Endothelial cell of umbilical vein (primary cell): ENCODE results near the gene SMOC2. TPM values are rescaled to one million over a fixed set of nuclear protein-coding genes. Genes with fewer than 3 reads are reported as not detected.

Experiments used
- BruUV-seq: library from RNA; stranded (reverse); fragments of 400-500 nt; replicated peaks from 2 replicates; lab custom pipeline; 2021; lab: Mats Ljungman, UMichigan
- CTCF ChIA-PET: fragments of 300-600, 350-600 bp; sonication (Branson Sonifier 250); formaldehyde crosslinking; loops from one replicate; lab custom pipeline; 2021; ENCODE audit warnings: antibody characterized with exemption, inconsistent platforms; lab: Charles Lee
- POLR2A ChIA-PET: fragments of 300-600, 350-600 bp; sonication (Branson Sonifier 250); formaldehyde crosslinking; loops from one replicate; lab custom pipeline; 2021; ENCODE audit warnings: antibody characterized with exemption, inconsistent platforms; lab: Charles Lee
- DNase-seq: peaks from one replicate; pipeline ENCODE4 v3.0.0-alpha.2; 2011; ENCODE audit warnings: low read depth, low spot score
- FAIRE-seq: peaks from 2 replicates; lab custom pipeline; 2011; peaks lifted over from hg19 to GRCh38; lab: Jason Lieb, UNC
- H2AFZ ChIP-seq: 2 replicates; pipeline ENCODE4 v1.6.0; 2012; ENCODE audit warnings: low read depth, low read length, control low read depth, inconsistent platforms
- H3K27ac ChIP-seq: 2 replicates; pipeline ENCODE4 v1.5.1; 2011; ENCODE audit warnings: low read depth, mild to moderate bottlenecking, control low read depth, low read length, moderate library complexity; ENCODE audit not compliant: insufficient read depth
- H3K27me3 ChIP-seq, 2 experiments: 2 replicates each; pipeline versions ENCODE4 v1.6.0 to v1.6.1; 2011; ENCODE audit warnings: low read length in 2 of 2, mixed read lengths in 1 of 2; ENCODE audit not compliant: control insufficient read depth in 2 of 2, insufficient read depth in 2 of 2
- H3K36me3 ChIP-seq, 2 experiments: 2 replicates in 1 of 2; 3 replicates in 1 of 2; pipeline ENCODE4 v1.5.1; 2011; ENCODE audit warnings: low read length in 2 of 2, mild to moderate bottlenecking in 1 of 2, moderate library complexity in 1 of 2; ENCODE audit not compliant: control insufficient read depth in 2 of 2, insufficient read depth in 2 of 2; ENCODE audit errors: extremely low read depth in 1 of 2
- H3K4me1 ChIP-seq: 3 replicates; pipeline ENCODE4 v1.5.1; 2011; ENCODE audit warnings: mild to moderate bottlenecking, low read length; ENCODE audit not compliant: control insufficient read depth, insufficient read depth; ENCODE audit errors: extremely low read depth
- H3K4me2 ChIP-seq: 2 replicates; pipeline ENCODE4 v1.6.1; 2011; ENCODE audit warnings: low read length, control low read depth, mixed read lengths; ENCODE audit not compliant: insufficient read depth
- H3K4me3 ChIP-seq, 3 experiments: fragments of 200-600 bp in 1 of 3; sonication (generic), shearing (Covaris generic) in 1 of 3; replicated peaks in 1 of 3; 2 replicates each; pipeline ENCODE4 v1.5.1; 2011 to 2016; ENCODE audit warnings: control low read depth in 3 of 3, low read length in 3 of 3, mild to moderate bottlenecking in 2 of 3, inconsistent platforms in 1 of 3, low read depth in 1 of 3, moderate library complexity in 1 of 3; ENCODE audit not compliant: insufficient read depth in 1 of 3
- H3K79me2 ChIP-seq: 2 replicates; pipeline ENCODE4 v1.6.0; 2012; ENCODE audit warnings: low read length, inconsistent platforms; ENCODE audit not compliant: control insufficient read depth, insufficient read depth
- H3K9ac ChIP-seq: replicated peaks from 2 replicates; pipeline ENCODE3; 2011; ENCODE audit warnings: low read length, control low read depth; ENCODE audit not compliant: insufficient read depth; ENCODE audit errors: extremely low read depth
- H3K9me1 ChIP-seq: replicated peaks from 3 replicates; pipeline ENCODE4 v1.6.0; 2011; ENCODE audit warnings: mild to moderate bottlenecking, low read length; ENCODE audit not compliant: control insufficient read depth, insufficient read depth; ENCODE audit errors: extremely low read depth
- H3K9me3 ChIP-seq: replicated peaks from 2 replicates; pipeline ENCODE4 v1.5.1; 2012; ENCODE audit warnings: low read length, inconsistent platforms; ENCODE audit not compliant: control insufficient read depth, insufficient read depth
- H4K20me1 ChIP-seq: replicated peaks from 2 replicates; pipeline ENCODE3; 2011; ENCODE audit warnings: mild to moderate bottlenecking, low read length; ENCODE audit not compliant: control insufficient read depth, insufficient read depth; ENCODE audit errors: extremely low read depth
- CTCF ChIP-seq, 2 donors: IDR thresholded peaks; 1 replicate in 1 of 2; 2 replicates in 1 of 2; pipeline ENCODE4 v1.5.1; 2011; ENCODE audit warnings: low read length in 2 of 2, mild to moderate bottlenecking in 2 of 2, moderate library complexity in 2 of 2, control low read depth in 1 of 2, inconsistent platforms in 1 of 2, low read depth in 1 of 2; ENCODE audit not compliant: insufficient read depth in 1 of 2; ENCODE audit errors: extremely low read depth in 1 of 2
- EZH2 ChIP-seq: IDR thresholded peaks from 2 replicates; pipeline ENCODE4 v1.6.1; 2012; ENCODE audit warnings: borderline replicate concordance, low read depth, mild to moderate bottlenecking, moderate library complexity, low read length, inconsistent platforms; ENCODE audit not compliant: severe bottlenecking
- FOS ChIP-seq: IDR thresholded peaks from 2 replicates; pipeline ENCODE4 v1.6.1; 2011; ENCODE audit warnings: mild to moderate bottlenecking, low read length, moderate library complexity, borderline replicate concordance; ENCODE audit not compliant: insufficient read depth
- GATA2 ChIP-seq: IDR thresholded peaks from 2 replicates; pipeline ENCODE4 v1.7.0; 2011; ENCODE audit warnings: low read depth, mild to moderate bottlenecking, moderate library complexity, mixed read lengths, low read length; ENCODE audit not compliant: insufficient read length, insufficient read depth
- JUN ChIP-seq: IDR thresholded peaks from 2 replicates; pipeline ENCODE4 v1.6.1; 2011; ENCODE audit warnings: borderline replicate concordance, low read depth; ENCODE audit not compliant: insufficient read length, insufficient read depth
- MAX ChIP-seq: IDR thresholded peaks from 2 replicates; pipeline ENCODE4 v1.6.1; 2011; ENCODE audit not compliant: insufficient read depth, insufficient read length
- MYC ChIP-seq: IDR thresholded peaks from one replicate; pipeline ENCODE4 v1.6.1; 2011; ENCODE audit warnings: mild to moderate bottlenecking, low read depth, low read length
- POLR2A ChIP-seq: IDR thresholded peaks from 2 replicates; pipeline ENCODE4 v1.6.1; 2012; ENCODE audit warnings: low read depth, mild to moderate bottlenecking, control low read depth, low read length
- POLR2AphosphoS5 ChIP-seq: IDR thresholded peaks from 2 replicates; pipeline ENCODE4 v1.6.1; 2012; ENCODE audit warnings: low read depth, mild to moderate bottlenecking, control low read depth, low read length, moderate library complexity; ENCODE audit not compliant: insufficient read depth
- dilution Hi-C: fragments of 300-500 bp; cut with MboI; formaldehyde crosslinking; loops from one replicate; pipeline ENCODE4 v1.15.0; 2019; ENCODE audit warnings: low sequenced_read_pairs; ENCODE audit not compliant: extremely low pct_ligation_motif_present
- intact Hi-C: fragments of 100-400 bp; cut with micrococcal nuclease; formaldehyde crosslinking; loops from one replicate; pipeline ENCODE4 v1.10.0; 2022
- polyA plus RNA-seq, 4 experiments: library from polyadenylated mRNA; depleted of rRNA in 3 of 4; stranded (reverse) in 3 of 4; unstranded in 1 of 4; fragments of >200 nt; gene quantifications; 2 replicates each; pipeline versions ENCODE4 v1.2.1 to v1.2.3, GENCODE V29; 2011 to 2012; ENCODE audit warnings: missing spikeins in 1 of 4
- total RNA-seq: library from RNA; stranded (reverse); gene quantifications from 2 replicates; pipeline ENCODE4 v1.2.3, GENCODE V29; 2021

Gene SMOC2
- total and polyA plus RNA-seq, 2 donors (not counting 3 experiments of a cell fraction or from before 2014, with no cell fraction given) = not detected

GRCh38 chr6:168469926-168470325 lies 28.9 kb downstream of the SMOC2 start:
- no peak for TF ChIP-seq GATA2
- no peak for TF ChIP-seq POLR2AphosphoS5
- TF ChIP-seq MAX = no peak
- TF ChIP-seq EZH2 = no peak
- TF ChIP-seq POLR2A = no peak
- no peak for TF ChIP-seq CTCF (IDR thresholded peaks at IDR 0.05; ENCODE audit: extremely low read depth in 1 of 2, insufficient read depth in 1 of 2, low read depth in 1 of 2, low read length in 2 of 2)
- no peak for TF ChIP-seq FOS
- no peak for TF ChIP-seq JUN
- TF ChIP-seq MYC = no peak
- CTCF ChIA-PET = no interaction called here
- Histone ChIP-seq H3K27ac (no peak overlapping the region), H3K79me2 (no peaks in the 10 kb centered on the region), H3K4me1 (no peaks in the 10 kb centered on the region), H4K20me1 (no peaks in the 10 kb centered on the region), H3K9me1 (no peaks in the 10 kb centered on the region), H3K9me3 (peaks cover 4% of the 10 kb centered on the region), H3K9ac (no peak overlapping the region), H2AFZ (no peak overlapping the region), H3K4me3 (no peak overlapping the region), H3K4me2 (no peak overlapping the region), H3K27me3 (no peaks in the 10 kb centered on the region), H3K36me3 (no peaks in the 10 kb centered on the region)
- DNase-seq (no peak), FAIRE-seq (no peak)
- no TSS peak for BruUV-seq
- intact Hi-C loops = no loop called here
- POLR2A ChIA-PET = no interaction called here
- dilution Hi-C loops = no loop called here
